Keratinocyte (primary cell): ENCODE results near the gene TAMALIN. TPM values are rescaled to one million over a fixed set of nuclear protein-coding genes. Genes with fewer than 3 reads are reported as not detected.

Source experiments
- DNase-seq: peaks from one replicate; pipeline ENCODE4 v3.0.0-alpha.2; 2011; ENCODE audit warnings: low read depth, missing footprints, low spot score
- FAIRE-seq: peaks from 2 replicates; lab custom pipeline; 2011; peaks lifted over from hg19 to GRCh38; lab: Jason Lieb, UNC
- H2AFZ ChIP-seq: 2 replicates; pipeline ENCODE4 v1.6.0; 2012; ENCODE audit warnings: low read length, control low read depth, inconsistent platforms; ENCODE audit not compliant: control insufficient read depth
- H3K27ac ChIP-seq: 2 replicates; pipeline ENCODE4 v1.5.1; 2011; ENCODE audit warnings: low read length; ENCODE audit not compliant: control insufficient read depth, insufficient read depth
- H3K27me3 ChIP-seq: 3 replicates; pipeline ENCODE4 v1.6.0; 2011; ENCODE audit warnings: low read length; ENCODE audit not compliant: control insufficient read depth, insufficient read depth; ENCODE audit errors: extremely low read depth
- H3K36me3 ChIP-seq, 2 experiments: 2 replicates in 1 of 2; 3 replicates in 1 of 2; pipeline ENCODE4 v1.5.1; 2011; ENCODE audit warnings: low read length in 2 of 2, mild to moderate bottlenecking in 1 of 2; ENCODE audit not compliant: control insufficient read depth in 2 of 2, insufficient read depth in 2 of 2; ENCODE audit errors: extremely low read depth in 1 of 2
- H3K4me1 ChIP-seq: 3 replicates; pipeline ENCODE4 v1.5.1; 2011; ENCODE audit warnings: low read length; ENCODE audit not compliant: control insufficient read depth, insufficient read depth; ENCODE audit errors: extremely low read depth
- H3K4me2 ChIP-seq: 3 replicates; pipeline ENCODE4 v1.6.0; 2011; ENCODE audit warnings: low read depth, low read length; ENCODE audit not compliant: control insufficient read depth, insufficient read depth; ENCODE audit errors: extremely low read depth
- H3K4me3 ChIP-seq, 3 experiments: fragments of 200-600 bp in 1 of 3; sonication (generic) in 1 of 3; 2 replicates in 2 of 3; 3 replicates in 1 of 3; pipeline ENCODE4 v1.5.1; 2011 to 2016; ENCODE audit warnings: low read length in 3 of 3, mild to moderate bottlenecking in 3 of 3, control low read depth in 2 of 3, inconsistent platforms in 1 of 3, low read depth in 1 of 3, mixed read lengths in 1 of 3, mixed run types in 1 of 3, moderate library complexity in 1 of 3; ENCODE audit not compliant: control insufficient read depth in 2 of 3, insufficient read depth in 2 of 3; ENCODE audit errors: extremely low read depth in 1 of 3
- H3K79me2 ChIP-seq: 2 replicates; pipeline ENCODE4 v1.6.0; 2012; ENCODE audit warnings: low read length; ENCODE audit not compliant: control insufficient read depth, insufficient read depth
- H3K9ac ChIP-seq: 3 replicates; pipeline ENCODE4 v1.6.0; 2011; ENCODE audit warnings: low read length; ENCODE audit not compliant: control insufficient read depth, insufficient read depth; ENCODE audit errors: extremely low read depth
- H3K9me1 ChIP-seq: 3 replicates; pipeline ENCODE4 v1.6.0; 2011; ENCODE audit warnings: low read length; ENCODE audit not compliant: control insufficient read depth, insufficient read depth; ENCODE audit errors: extremely low read depth
- H3K9me3 ChIP-seq: 2 replicates; pipeline ENCODE4 v1.5.1; 2012; ENCODE audit warnings: low read depth, low read length; ENCODE audit not compliant: control insufficient read depth
- H4K20me1 ChIP-seq: 3 replicates; pipeline ENCODE4 v1.6.0; 2011; ENCODE audit warnings: low read length; ENCODE audit not compliant: control insufficient read depth, insufficient read depth; ENCODE audit errors: extremely low read depth
- CTCF ChIP-seq, 3 experiments: IDR thresholded peaks in 1 of 3; conservative IDR thresholded peaks in 1 of 3; optimal IDR thresholded peaks in 1 of 3; 2 replicates in 2 of 3; 3 replicates in 1 of 3; pipeline versions ENCODE3 to v1.5.1; 2011; ENCODE audit warnings: low read length in 3 of 3, mild to moderate bottlenecking in 3 of 3, moderate library complexity in 2 of 3, control low read depth in 1 of 3, inconsistent platforms in 1 of 3; ENCODE audit not compliant: insufficient read depth in 2 of 3; ENCODE audit errors: extremely low read depth in 1 of 3
- EZH2 ChIP-seq: IDR thresholded peaks from one replicate; pipeline ENCODE4 v1.6.1; 2012; ENCODE audit warnings: inconsistent platforms, mild to moderate bottlenecking, low read length, moderate library complexity
- dilution Hi-C: fragments of 300-500 bp; cut with MboI; formaldehyde crosslinking; loops from one replicate; pipeline ENCODE4 v1.7.0; 2020; ENCODE audit warnings: low sequenced_read_pairs; ENCODE audit not compliant: extremely low pct_ligation_motif_present
- polyA plus RNA-seq, 5 experiments: library from polyadenylated mRNA; depleted of rRNA in 3 of 5; stranded (reverse) in 3 of 5; stranded (forward) in 1 of 5; unstranded in 1 of 5; fragments of >200 nt; gene quantifications; 1 replicate in 1 of 5; 2 replicates in 3 of 5; 3 replicates in 1 of 5; pipeline versions ENCODE4 v1.2.1 to v1.2.3, GENCODE V29; 2011 to 2012; ENCODE audit warnings: missing spikeins in 2 of 5, low read depth in 1 of 5, low replicate concordance in 1 of 5

The TAMALIN gene
- polyA plus RNA-seq, 1 donor (not counting 4 experiments of a cell fraction or from before 2014, with no cell fraction given): 0.54 TPM

- H3K9me3 ChIP-seq: no peaks in the 10 kb centered on the region
- DNase-seq (no peak), FAIRE-seq (no peak)
- dilution Hi-C loops: no loop called here
- H3K9me1 ChIP-seq: no peaks in the 10 kb centered on the region
- no peak overlapping the region for H3K4me3 ChIP-seq
- peaks cover under 1% of the 10 kb centered on the region for H3K27me3 ChIP-seq
- no peak overlapping the region for H3K4me2 ChIP-seq
- TF ChIP-seq CTCF (optimal IDR thresholded peaks at IDR 0.05 in 1 of 3, IDR thresholded peaks at IDR 0.05 in 1 of 3, conservative IDR thresholded peaks at IDR 0.05 in 1 of 3; ENCODE audit: extremely low read depth in 1 of 3, insufficient read depth in 2 of 3, low read length in 3 of 3) (no peak), EZH2 (no peak)
- H3K79me2 ChIP-seq: no peaks in the 10 kb centered on the region
- no peak overlapping the region for H3K9ac ChIP-seq
- H3K4me1 ChIP-seq: peaks cover 20% of the 10 kb centered on the region
- no peak overlapping the region for H2AFZ ChIP-seq
- no peak overlapping the region for H3K27ac ChIP-seq
- no peaks in the 10 kb centered on the region for H4K20me1 ChIP-seq
- no peaks in the 10 kb centered on the region for H3K36me3 ChIP-seq
These were observed 22.9 kb downstream of the TAMALIN start for GRCh38 chr12:52029685-52030084.

GRCh38 chr12:52032446-52032803, 25.7 kb downstream of the TAMALIN start:
- Histone ChIP-seq H3K79me2 (no peaks in the 10 kb centered on the region), H3K36me3 (no peaks in the 10 kb centered on the region), H4K20me1 (no peaks in the 10 kb centered on the region), H2AFZ (peak overlapping the region; percentile 83), H3K4me3 (peak overlapping the region; percentile 0 to 51 (median 41)), H3K4me1 (peaks cover 20% of the 10 kb centered on the region), H3K9me3 (no peaks in the 10 kb centered on the region), H3K4me2 (peak overlapping the region; percentile 97), H3K27me3 (peaks cover 13% of the 10 kb centered on the region), H3K27ac (peak overlapping the region; percentile 31), H3K9ac (peak overlapping the region; percentile 46), H3K9me1 (no peaks in the 10 kb centered on the region)
- no peak for TF ChIP-seq EZH2
- TF ChIP-seq CTCF (optimal IDR thresholded peaks at IDR 0.05 in 1 of 3, IDR thresholded peaks at IDR 0.05 in 1 of 3, conservative IDR thresholded peaks at IDR 0.05 in 1 of 3; ENCODE audit: extremely low read depth in 1 of 3, insufficient read depth in 2 of 3, low read length in 3 of 3): no peak
- dilution Hi-C loops: no loop called here
- FAIRE-seq (peak; percentile 26), DNase-seq (no peak)
